DMS 273 (cell line): ENCODE data around the gene KLK13.

Experiments
- DNase-seq: peaks from one replicate; lab custom pipeline; 2025; ENCODE audit not compliant: unreplicated experiment; lab: John Stamatoyannopoulos, UW

The KLK13 gene

GRCh38 chr19:51065221-51065960 lies 499 bp upstream of the KLK13 start:
- DNase-seq = no peak

GRCh38 chr19:51063664-51064063 lies 1.2 kb downstream of the KLK13 start:
- DNase-seq = no peak

DNA sequence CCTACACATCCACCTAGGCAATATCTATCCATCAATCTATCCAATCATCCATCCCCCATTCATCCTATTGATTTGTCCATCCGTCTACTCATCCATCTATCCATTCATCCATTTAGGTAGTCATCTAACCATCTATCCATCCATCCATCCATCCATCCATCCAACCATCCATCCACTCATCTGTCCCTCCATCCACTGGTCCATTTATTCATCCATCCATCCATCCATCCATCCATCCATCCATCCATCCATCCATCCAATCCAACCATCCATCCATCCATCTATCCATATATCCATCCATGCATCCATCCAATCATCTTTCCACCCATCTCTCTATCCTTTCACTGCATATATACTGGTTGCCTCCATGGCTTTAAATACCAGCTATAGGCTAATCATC lies 3.9 kb downstream of the KLK13 start:
- no peak for DNase-seq

DNA sequence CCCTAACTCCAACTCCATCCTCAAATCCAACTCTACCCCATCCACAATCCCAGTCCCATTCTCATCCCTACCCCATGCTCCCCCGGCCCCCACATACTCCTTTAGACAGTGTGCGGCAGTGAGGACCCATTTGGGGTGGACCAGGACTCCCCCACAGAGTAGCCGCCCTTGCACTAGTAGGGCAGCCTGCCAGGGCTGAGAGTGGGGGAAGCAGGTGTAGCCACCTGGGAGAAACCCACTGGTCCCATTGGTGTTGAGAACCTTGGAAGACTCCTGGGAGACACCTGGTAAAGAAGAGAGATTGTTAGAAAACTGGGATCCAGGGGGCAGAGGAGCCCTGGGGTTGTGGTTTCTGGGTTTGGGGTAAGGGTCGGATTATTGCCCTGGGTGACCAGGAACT lies 4.6 kb downstream of the KLK13 start:
- no peak for DNase-seq

DNA sequence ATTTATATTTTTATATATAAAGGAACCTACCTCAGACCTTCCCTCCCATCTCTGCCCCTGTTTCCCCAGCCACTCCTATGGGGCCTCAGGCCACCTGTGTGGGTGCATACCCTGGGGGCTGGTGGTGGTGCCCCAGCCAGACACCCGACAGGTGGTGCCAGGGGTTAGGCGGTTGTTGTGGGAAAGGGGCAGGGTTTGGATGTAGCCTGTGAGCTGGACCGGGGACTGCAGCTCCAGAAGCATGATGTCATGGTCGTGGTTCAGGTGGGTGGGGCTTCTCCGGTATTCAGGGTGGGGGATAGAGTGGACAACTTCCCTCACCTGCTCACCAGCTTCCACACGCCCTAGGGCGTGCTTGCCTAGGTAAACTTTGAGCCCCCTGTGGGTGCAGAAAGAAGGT lies 5.2 kb downstream of the KLK13 start:
- DNase-seq = no peak

DNA sequence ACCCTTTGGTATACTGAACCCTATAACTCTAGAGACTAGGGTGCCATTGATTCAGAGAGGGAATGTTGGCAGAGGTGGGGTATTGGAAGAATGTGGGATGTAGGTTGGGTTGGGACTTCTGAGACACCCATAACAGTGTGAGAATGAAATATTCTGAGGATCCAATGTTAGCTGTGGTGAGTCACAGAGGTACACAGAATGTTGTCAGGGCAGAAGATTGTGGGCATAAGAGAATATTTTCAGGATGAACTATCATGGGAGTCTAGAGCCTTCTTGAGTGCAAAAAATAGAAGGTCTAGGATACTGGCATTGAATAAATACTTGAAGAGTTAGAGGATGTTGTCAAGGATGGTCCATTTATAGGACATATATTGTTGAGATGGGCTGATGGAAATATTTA lies 9.0 kb downstream of the KLK13 start:
- DNase-seq = no peak

GRCh38 chr19:51047031-51047335 lies 17.9 kb downstream of the KLK13 start:
- peak; percentile 11 for DNase-seq

DNA sequence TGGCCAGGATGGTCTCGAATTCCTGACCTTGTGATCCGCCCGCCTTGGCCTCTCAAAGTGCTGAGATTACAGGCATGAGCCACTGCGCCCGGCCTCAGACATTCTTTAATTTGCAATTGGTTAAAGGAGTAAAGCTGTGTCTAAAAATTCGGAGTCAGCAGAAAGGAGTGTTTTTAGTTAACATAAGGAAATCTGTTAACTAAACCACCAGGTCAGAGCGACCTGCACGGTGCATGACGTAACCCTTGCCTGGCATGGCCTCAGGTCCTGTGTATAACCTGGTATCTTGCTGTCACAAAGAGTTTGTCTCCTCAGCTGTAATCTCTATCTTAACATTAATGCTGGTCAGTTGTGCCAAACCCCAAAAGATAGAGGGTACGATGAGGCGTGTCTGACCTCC lies 20.6 kb downstream of the KLK13 start:
- no peak for DNase-seq

- DNase-seq = no peak
Measured at GRCh38 chr19:51043497-51043896, 21.4 kb downstream of the KLK13 start.

DNA sequence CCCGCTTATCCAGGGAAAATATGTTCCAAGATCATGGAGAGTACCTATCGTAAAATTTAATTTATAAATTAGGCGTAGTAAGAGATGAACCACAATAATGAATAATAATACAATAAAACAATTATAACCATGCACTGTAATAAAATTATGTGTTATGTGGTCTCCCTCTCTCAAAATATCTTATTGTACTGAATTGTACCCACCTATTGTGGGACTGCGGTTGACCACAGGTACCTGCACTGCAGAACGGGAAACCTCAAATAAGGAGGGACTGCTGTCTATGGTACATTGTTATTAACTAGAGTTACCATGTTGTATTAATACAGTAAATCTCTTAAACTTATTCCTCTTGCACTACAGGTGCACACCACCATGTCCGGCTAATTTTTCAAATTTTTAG lies 24.7 kb downstream of the KLK13 start:
- DNase-seq = no peak

DNA sequence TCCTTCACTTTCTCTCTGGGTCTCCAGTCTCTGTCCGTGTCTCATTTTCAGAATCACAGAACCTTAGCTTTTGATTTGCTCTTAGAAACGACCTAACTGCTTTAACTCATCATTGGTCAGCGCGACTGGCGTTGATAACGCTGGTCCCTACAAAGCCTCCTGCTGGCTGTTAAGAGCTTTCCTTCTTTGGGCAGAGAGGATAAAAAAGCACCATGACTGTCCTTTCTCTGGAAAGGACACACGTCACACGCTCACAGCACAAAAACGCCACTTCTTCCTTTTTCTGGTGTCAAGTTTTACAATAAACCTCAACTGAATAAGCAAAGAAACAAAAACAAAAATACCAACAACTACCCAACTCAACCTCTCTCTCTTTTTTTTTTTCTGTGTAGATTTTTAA lies 28.4 kb downstream of the KLK13 start:
- DNase-seq = no peak

DNA sequence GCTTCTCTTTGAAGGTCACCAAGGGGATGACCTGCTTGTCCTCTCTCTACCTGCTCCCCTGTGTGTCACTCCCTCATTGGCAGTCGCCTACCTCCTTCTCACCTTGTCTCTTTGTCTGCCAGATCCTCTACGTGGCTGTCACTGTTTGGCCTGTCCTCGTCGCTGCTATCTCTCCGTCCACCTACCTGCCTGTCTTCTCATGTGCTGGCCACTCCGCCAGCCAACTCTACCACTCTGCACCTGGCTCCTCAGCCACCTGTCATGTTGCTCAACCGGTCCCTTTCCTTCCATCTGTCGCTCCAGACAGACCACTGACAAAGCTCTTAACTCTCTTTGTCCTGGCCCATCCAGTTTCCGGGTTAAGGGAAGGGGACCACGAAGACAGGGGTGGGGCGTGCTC lies 30.2 kb downstream of the KLK13 start, which contains the start of gene KLK12:
Gene KLK12, minus strand, starts transcription at position 299 of the 400 bp plus-strand sequence. CDS start 381 bp downstream, outside the sequence.
- DNase-seq = no peak

- no peak for DNase-seq
Measured at GRCh38 chr19:51031880-51032225, 33.0 kb downstream of the KLK13 start.

DNA sequence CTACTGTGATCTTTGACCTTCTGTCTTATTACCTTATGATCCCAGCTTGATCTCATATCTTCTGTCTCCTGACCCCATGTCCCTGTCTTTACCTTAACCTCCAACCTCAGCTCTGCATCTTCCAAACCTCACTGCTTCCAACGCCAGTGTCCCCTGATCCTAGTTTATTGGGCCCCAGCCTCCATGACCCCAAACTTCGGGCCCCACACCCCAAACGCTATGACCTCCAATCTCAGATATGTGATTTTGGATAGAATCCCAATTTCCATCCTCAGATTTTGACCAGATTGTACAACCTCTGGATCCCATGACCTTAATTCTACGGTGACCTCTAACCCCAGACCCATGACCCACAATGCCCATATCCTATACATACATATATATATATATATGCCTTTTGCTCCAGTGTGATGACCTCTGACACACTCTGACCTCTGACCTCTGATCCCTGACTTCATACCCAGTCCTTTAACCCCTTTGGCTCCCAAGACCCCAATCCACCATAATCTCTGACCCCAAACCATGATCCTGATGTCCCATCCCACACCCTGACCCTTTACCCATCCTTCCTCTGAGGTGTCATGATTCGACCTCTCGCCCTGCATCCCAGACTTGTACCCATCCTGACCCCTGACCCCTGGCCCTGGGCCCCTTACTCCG lies 33.5 kb downstream of the KLK13 start:
- no peak for DNase-seq

DNA sequence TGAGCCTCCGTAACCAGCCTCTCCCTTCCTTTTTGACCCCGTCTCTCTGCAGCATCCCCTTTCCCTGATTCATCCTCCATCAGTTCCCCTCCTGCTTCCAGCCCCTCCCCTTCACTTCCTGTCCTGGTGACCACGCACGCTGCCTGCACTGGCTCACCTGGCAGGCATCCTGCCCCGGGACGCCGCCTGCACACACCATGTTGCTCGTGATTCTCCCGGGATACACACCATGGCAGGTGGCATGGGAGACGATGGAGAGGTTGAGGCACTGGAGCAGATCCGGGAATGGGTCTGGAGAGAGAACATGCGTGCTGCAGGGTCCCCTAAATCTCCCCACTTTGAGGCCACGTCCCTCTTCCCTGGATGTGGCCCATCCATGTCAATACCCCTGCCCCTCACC lies 34.3 kb downstream of the KLK13 start:
- no peak for DNase-seq

DNA sequence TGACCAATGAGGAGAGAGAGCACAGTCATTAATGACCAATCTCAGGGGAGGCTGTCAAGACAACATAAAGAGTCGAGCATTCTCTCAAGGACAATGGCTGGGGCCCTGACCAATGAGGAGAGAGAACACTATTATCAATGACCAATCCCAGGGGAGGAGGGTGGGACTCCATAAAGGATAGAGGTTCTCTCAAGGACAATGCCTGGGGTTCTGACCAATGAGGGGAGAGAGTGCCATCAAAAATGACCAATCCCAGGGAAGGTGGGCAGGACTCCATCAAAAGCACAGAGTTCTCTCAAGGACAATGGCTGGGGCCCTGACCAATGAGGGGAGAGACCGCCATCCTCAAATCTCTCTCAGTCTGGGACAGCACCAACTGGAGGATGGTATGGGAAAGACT lies 35.2 kb downstream of the KLK13 start:
- DNase-seq = no peak

- DNase-seq = no peak
Measured at GRCh38 chr19:51027873-51028272, 37.0 kb downstream of the KLK13 start.

- DNase-seq = no peak
Measured at GRCh38 chr19:51027126-51027806, 37.6 kb downstream of the KLK13 start.

DNA sequence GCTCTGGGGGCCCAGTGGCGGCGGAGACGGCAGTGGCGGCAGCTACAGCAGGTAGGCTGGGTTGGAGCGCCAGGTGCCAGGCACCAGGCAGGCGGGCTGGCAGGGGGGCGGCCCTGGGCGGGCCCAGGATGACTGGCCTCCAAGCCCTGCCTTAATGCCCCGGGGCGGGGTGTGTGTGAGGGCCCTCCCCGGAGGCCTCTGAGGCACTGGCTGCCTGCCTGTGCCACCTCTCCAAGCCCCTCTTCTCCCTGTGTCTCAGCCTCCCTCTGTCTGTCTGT lies 38.4 kb downstream of the KLK13 start, which contains the start of gene KLK11:
Gene KLK11, minus strand, starts transcription at position 63 of the 278 bp plus-strand sequence. CDS start 985 bp downstream, outside the sequence.
- no peak for DNase-seq

DNA sequence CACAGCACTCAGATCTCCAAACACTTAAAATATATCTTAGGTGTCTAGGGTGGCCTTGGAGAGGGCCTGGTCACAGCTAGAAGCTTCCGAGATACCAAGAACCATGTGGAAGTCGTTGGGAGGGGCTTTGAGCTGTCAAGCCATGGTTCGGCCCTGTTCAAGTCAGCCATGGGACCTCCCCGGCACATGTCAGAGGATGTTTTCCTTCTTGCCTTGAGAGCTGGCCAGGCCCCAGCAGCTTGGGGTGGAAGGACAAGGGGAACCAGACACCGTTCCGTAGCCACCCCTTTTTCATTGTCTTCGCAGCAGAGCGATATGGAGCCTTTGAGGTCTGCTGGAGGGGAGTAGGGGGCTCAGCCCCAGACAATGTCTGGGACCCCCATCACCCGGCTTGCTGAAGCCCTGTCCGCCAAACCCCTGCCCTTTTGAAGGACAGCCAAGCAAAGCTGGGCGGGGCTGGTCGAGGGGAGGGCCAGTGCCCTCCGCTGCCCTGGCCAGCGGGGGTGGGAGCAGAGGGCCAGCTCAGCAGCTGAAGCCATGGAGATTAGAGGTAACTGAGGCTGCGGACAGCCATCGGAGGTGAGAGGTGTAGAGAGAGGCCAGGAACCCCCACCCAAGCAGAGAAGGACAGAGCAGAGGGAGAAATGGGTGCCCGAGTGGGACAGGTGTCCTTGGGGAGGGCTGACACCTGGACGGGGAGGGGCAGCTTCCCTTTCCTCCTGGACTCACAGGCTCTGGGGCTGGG lies 38.9 kb downstream of the KLK13 start:
- no peak for DNase-seq

DNA sequence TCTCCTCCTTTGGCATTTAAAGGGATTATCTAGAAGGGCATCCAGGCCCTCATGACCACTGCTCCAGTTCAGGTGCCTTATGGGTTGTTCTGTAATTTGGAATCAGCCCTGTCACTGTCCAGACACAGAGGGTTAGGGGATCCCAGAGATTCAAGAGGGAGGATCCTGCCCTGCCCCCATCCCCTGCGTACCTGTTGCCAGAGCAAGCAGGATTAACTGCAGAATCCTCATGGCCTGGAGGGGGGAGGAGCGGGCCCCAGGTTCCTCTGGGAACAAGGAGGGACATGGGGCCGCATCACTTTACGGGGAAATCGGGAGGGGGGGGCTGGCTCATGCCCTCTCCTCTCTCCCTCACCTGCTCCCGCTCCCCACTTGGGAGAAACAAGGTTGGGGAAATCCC lies 39.5 kb downstream of the KLK13 start:
- DNase-seq = no peak

GRCh38 chr19:51024924-51025323 lies 40.0 kb downstream of the KLK13 start:
- DNase-seq = no peak
